Measurements from ENCODE around the gene DAP.

DNA sequence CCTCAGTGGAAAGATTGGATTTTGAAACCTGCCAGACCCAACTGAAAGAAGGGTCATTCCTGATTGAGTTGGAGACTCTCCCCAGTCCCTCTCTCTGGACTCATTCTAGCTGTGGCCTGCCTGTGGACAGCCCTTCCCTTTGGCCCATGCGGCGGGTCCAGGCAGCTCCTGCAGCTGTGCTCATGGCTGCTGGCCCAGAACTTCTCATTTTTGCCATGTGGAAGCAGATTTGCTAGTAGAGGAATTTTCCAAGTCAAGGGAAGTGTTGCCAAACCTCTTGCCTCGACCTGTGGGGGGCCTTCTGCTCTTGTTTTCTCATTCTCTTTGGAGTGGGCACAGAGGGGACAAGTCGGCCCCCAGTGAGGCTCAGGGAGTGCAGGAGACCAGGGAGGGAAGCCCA is 108.0 kb downstream of the DAP start:
- TF ChIP-seq, protein P1, sequence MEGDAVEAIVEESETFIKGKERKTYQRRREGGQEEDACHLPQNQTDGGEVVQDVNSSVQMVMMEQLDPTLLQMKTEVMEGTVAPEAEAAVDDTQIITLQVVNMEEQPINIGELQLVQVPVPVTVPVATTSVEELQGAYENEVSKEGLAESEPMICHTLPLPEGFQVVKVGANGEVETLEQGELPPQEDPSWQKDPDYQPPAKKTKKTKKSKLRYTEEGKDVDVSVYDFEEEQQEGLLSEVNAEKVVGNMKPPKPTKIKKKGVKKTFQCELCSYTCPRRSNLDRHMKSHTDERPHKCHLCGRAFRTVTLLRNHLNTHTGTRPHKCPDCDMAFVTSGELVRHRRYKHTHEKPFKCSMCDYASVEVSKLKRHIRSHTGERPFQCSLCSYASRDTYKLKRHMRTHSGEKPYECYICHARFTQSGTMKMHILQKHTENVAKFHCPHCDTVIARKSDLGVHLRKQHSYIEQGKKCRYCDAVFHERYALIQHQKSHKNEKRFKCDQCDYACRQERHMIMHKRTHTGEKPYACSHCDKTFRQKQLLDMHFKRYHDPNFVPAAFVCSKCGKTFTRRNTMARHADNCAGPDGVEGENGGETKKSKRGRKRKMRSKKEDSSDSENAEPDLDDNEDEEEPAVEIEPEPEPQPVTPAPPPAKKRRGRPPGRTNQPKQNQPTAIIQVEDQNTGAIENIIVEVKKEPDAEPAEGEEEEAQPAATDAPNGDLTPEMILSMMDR (IDR thresholded peaks at IDR 0.05): no peak
- TF ChIP-seq POLR2AphosphoS5 (IDR thresholded peaks at IDR 0.05): no peak
